Hepatocyte (in vitro differentiated cells): ENCODE data around the gene ETS2. TPM values are rescaled to one million over a fixed set of nuclear protein-coding genes. Genes with fewer than 3 reads are reported as not detected.

ENCODE experiments used
- DNase-seq: peaks from one replicate; pipeline ENCODE4 v3.0.0-alpha.2; 2016; ENCODE audit warnings: low spot score
- H2AFZ ChIP-seq: fragments of 200-600 bp; sonication (generic); 2 replicates; pipeline ENCODE4 v1.6.0; 2016; ENCODE audit warnings: antibody characterized with exemption, mild to moderate bottlenecking
- H3K27ac ChIP-seq: fragments of 200-600 bp; sonication (generic); 2 replicates; pipeline ENCODE4 v1.5.1; 2016; ENCODE audit warnings: mild to moderate bottlenecking
- H3K27me3 ChIP-seq: fragments of 200-600 bp; sonication (generic); 2 replicates; pipeline ENCODE4 v1.6.1; 2016
- H3K36me3 ChIP-seq: fragments of 200-600 bp; sonication (generic); replicated peaks from 2 replicates; pipeline ENCODE4 v1.5.1; 2016; ENCODE audit warnings: low read depth; ENCODE audit not compliant: insufficient read depth
- H3K4me1 ChIP-seq: fragments of 200-600 bp; sonication (generic); 2 replicates; pipeline ENCODE4 v1.5.1; 2016; ENCODE audit warnings: mild to moderate bottlenecking, moderate library complexity; ENCODE audit not compliant: insufficient read depth
- H3K4me2 ChIP-seq: fragments of 200-600 bp; sonication (generic); 2 replicates; pipeline ENCODE4 v1.6.0; 2016
- H3K4me3 ChIP-seq: fragments of 200-600 bp; sonication (generic); 2 replicates; pipeline ENCODE4 v1.5.1; 2016; ENCODE audit warnings: mild to moderate bottlenecking
- H3K79me2 ChIP-seq: fragments of 200-600 bp; sonication (generic); 2 replicates; pipeline ENCODE4 v1.6.0; 2017; ENCODE audit warnings: mild to moderate bottlenecking
- H3K9me2 ChIP-seq: fragments of 200-600 bp; sonication (generic); replicated peaks from 2 replicates; pipeline ENCODE4 v1.6.0; 2017; ENCODE audit warnings: mild to moderate bottlenecking; ENCODE audit not compliant: insufficient read depth
- H3K9me3 ChIP-seq: fragments of 200-600 bp; sonication (generic); 2 replicates; pipeline ENCODE4 v1.5.1; 2016; ENCODE audit warnings: low read depth, mild to moderate bottlenecking
- H4K20me1 ChIP-seq: fragments of 200-600 bp; sonication (generic); 2 replicates; pipeline ENCODE4 v1.6.0; 2016; ENCODE audit warnings: mild to moderate bottlenecking; ENCODE audit not compliant: insufficient read depth, poor library complexity, severe bottlenecking
- EZH2 ChIP-seq: fragments of 200-600 bp; sonication (generic); IDR thresholded peaks from 2 replicates; pipeline ENCODE4 v1.6.1; 2016; ENCODE audit warnings: antibody characterized with exemption, mild to moderate bottlenecking, borderline replicate concordance
- EZH2phosphoT487 ChIP-seq: fragments of 200-600 bp; sonication (generic); IDR thresholded peaks from one replicate; pipeline ENCODE4 v1.6.1; 2018; ENCODE audit warnings: antibody characterized with exemption, mild to moderate bottlenecking, low read depth, moderate library complexity; ENCODE audit not compliant: unreplicated experiment, severe bottlenecking
- WGBS: methylation state at CpG from one replicate; pipeline ENCODE4 v1.1.6; 2016; ENCODE audit warnings: low lambda C conversion rate; ENCODE audit errors: missing lambda C conversion rate; 5-methylcytosine and 5-hydroxymethylcytosine counted together
- polyA plus RNA-seq: library from polyadenylated mRNA; unstranded; fragments of >200 nt; fragmentation: Nextera tagmentation; extraction: Ambion mirVana; gene quantifications from 2 replicates; pipeline ENCODE4 v1.2.1, GENCODE V29; 2016
- total RNA-seq: library from RNA; depleted of rRNA; stranded (reverse); fragments of >200 nt; gene quantifications from 2 replicates; pipeline ENCODE4 v1.2.3, GENCODE V29; 2014
- TF ChIP-seq, protein P1 (sequence below): fragments of 200-600 bp; sonication (generic); IDR thresholded peaks from 2 replicates; pipeline ENCODE4 v1.5.1; 2016; ENCODE audit warnings: antibody characterized with exemption, mild to moderate bottlenecking; ENCODE audit not compliant: poor library complexity

Gene ETS2
- total and polyA plus RNA-seq, 2 experiments from 2014 or later: 95.1 to 106 TPM

DNA sequence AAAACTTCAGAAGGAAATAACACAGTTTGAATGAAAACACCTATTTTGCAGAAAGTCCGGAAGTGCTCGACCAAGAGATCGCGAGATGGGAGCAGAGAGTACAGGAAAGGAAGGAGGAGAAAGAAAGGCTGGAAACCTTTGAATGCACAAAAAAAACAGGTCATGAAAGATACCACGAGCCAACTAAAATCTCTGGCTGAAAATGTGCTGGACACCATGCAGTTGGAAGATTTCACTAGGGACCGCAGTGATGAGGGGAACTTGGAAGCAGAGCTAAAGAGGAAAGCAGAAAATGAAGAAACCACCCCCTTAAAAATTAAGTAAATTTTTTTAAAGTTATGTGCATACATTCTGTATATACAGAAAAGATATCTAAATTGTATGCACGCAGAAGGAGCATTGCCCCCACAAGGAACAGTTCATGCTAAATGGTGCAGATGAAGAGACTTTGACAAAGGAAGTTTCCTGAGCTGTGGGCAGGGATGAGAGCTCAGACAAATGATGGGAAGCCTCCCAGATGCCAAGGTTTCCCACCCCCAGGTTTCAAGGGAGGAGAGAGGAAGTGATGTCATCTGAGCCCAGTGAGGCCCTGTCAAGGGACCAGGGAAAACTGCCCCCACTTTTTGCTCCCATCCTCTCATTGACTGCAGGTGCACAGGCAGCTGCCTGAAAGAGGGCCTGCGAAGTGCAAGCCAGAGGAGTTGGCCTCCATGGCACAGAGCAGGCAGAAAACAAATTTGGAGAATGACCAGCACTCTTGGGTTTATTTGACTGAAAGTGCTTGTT, 52.5 kb downstream of the ETS2 start:
- Histone ChIP-seq H3K36me3 (no peaks in the 10 kb centered on the region), H3K4me3 (no peak overlapping the region), H3K9me3 (no peaks in the 10 kb centered on the region), H2AFZ (no peak overlapping the region), H4K20me1 (no peaks in the 10 kb centered on the region), H3K27ac (no peak overlapping the region), H3K9me2 (no peaks in the 10 kb centered on the region), H3K4me2 (no peak overlapping the region), H3K79me2 (no peaks in the 10 kb centered on the region), H3K4me1 (peaks cover 7% of the 10 kb centered on the region), H3K27me3 (no peaks in the 10 kb centered on the region)
- TF ChIP-seq EZH2phosphoT487 (no peak), EZH2 (no peak)
- TF ChIP-seq, protein P1, sequence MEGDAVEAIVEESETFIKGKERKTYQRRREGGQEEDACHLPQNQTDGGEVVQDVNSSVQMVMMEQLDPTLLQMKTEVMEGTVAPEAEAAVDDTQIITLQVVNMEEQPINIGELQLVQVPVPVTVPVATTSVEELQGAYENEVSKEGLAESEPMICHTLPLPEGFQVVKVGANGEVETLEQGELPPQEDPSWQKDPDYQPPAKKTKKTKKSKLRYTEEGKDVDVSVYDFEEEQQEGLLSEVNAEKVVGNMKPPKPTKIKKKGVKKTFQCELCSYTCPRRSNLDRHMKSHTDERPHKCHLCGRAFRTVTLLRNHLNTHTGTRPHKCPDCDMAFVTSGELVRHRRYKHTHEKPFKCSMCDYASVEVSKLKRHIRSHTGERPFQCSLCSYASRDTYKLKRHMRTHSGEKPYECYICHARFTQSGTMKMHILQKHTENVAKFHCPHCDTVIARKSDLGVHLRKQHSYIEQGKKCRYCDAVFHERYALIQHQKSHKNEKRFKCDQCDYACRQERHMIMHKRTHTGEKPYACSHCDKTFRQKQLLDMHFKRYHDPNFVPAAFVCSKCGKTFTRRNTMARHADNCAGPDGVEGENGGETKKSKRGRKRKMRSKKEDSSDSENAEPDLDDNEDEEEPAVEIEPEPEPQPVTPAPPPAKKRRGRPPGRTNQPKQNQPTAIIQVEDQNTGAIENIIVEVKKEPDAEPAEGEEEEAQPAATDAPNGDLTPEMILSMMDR: no peak
- no peak for DNase-seq
- 91% methylated on average over 8 of the region's 8 CpGs for WGBS

DNA sequence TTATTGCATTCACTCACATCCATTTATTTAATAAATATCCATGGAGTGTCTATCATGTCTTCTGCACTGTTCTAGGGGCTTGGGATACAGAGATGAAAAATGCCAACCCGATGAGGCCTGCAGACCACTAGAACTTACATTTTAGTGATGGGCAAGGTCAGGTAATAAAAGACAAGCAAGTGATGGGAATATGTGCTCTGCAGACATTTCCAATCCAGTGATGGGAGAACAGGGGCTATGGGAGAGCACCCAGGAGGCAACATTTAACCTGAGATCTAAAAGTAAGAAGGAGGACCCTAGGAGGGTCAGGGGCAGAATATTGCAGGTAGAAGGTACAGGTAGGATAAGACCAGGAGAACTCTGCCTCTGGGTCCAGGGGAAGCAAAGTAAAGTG, 53.1 kb downstream of the ETS2 start:
- H2AFZ ChIP-seq: no peak overlapping the region
- H3K9me2 ChIP-seq: no peaks in the 10 kb centered on the region
- no peak overlapping the region for H3K4me2 ChIP-seq
- 100% methylated on average over 1 of the region's 1 CpG for WGBS
- no peaks in the 10 kb centered on the region for H3K27me3 ChIP-seq
- H4K20me1 ChIP-seq: no peaks in the 10 kb centered on the region
- DNase-seq: no peak
- H3K79me2 ChIP-seq: no peaks in the 10 kb centered on the region
- TF ChIP-seq EZH2: no peak
- no peak for TF ChIP-seq EZH2phosphoT487
- TF ChIP-seq, protein P1: no peak
- no peak overlapping the region for H3K4me3 ChIP-seq
- no peaks in the 10 kb centered on the region for H3K36me3 ChIP-seq
- peaks cover 7% of the 10 kb centered on the region for H3K4me1 ChIP-seq
- H3K9me3 ChIP-seq: no peaks in the 10 kb centered on the region
- H3K27ac ChIP-seq: no peak overlapping the region

DNA sequence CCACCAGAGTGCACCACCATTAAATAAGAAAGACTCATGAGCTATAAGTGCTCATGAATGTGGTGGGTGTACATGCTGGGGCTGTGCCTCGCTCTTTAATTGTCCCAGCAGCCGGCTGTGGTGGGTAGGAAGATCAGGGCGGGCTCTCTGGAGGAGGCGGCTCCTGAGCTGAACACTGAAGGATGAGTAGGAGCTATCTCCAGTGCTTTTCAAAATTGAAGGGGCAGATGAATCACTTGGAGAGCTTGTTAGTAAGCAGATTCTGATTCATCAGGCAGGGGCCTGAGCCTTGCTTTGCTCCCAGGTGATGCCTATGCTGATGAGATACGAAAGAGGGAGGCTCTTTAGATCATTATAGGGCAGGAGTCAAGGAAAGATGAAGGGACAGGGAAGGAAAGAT, 54.1 kb downstream of the ETS2 start:
- no peak for DNase-seq
- no peak overlapping the region for H3K4me2 ChIP-seq
- H3K36me3 ChIP-seq: no peaks in the 10 kb centered on the region
- H2AFZ ChIP-seq: no peak overlapping the region
- no peaks in the 10 kb centered on the region for H3K27me3 ChIP-seq
- peaks cover 7% of the 10 kb centered on the region for H3K4me1 ChIP-seq
- H4K20me1 ChIP-seq: no peaks in the 10 kb centered on the region
- TF ChIP-seq EZH2phosphoT487 (no peak), EZH2 (no peak)
- TF ChIP-seq, protein P1: no peak
- no peak overlapping the region for H3K27ac ChIP-seq
- H3K9me2 ChIP-seq: no peaks in the 10 kb centered on the region
- 90% methylated on average over 5 of the region's 5 CpGs for WGBS
- H3K79me2 ChIP-seq: no peaks in the 10 kb centered on the region
- H3K9me3 ChIP-seq: no peaks in the 10 kb centered on the region
- no peak overlapping the region for H3K4me3 ChIP-seq
